Activated naive CD4-positive, alpha-beta T cell treated with Interleukin-2 at 50 U/mL for 16 hours (primary cell): ENCODE measurements around the gene PRKCA.

Experiments
- DNase-seq: peaks from one replicate; pipeline ENCODE4 v3.0.0-alpha.2; 2020

Gene PRKCA

GRCh38 chr17:66523378-66524200 is 221.2 kb downstream of the PRKCA start:
- DNase-seq = no peak

GRCh38 chr17:66524877-66525276 is 222.5 kb downstream of the PRKCA start:
- DNase-seq = no peak

GRCh38 chr17:66525338-66525737 is 222.9 kb downstream of the PRKCA start:
- no peak for DNase-seq

- no peak for DNase-seq
Measured at GRCh38 chr17:66526827-66527226, 224.4 kb downstream of the PRKCA start.

GRCh38 chr17:66527335-66527734 is 224.9 kb downstream of the PRKCA start:
- no peak for DNase-seq

GRCh38 chr17:66531851-66532295 is 229.5 kb downstream of the PRKCA start:
- no peak for DNase-seq

GRCh38 chr17:66533572-66533971 is 231.2 kb downstream of the PRKCA start:
- no peak for DNase-seq

- DNase-seq = no peak
Measured at GRCh38 chr17:66533986-66534385, 231.6 kb downstream of the PRKCA start.

GRCh38 chr17:66535611-66536010 is 233.2 kb downstream of the PRKCA start:
- DNase-seq = no peak

GRCh38 chr17:66537502-66537901 is 235.1 kb downstream of the PRKCA start:
- no peak for DNase-seq

- no peak for DNase-seq
Measured at GRCh38 chr17:66538776-66539175, 236.4 kb downstream of the PRKCA start.

- DNase-seq = no peak
Measured at GRCh38 chr17:66540131-66540781, 237.8 kb downstream of the PRKCA start.

- no peak for DNase-seq
Measured at GRCh38 chr17:66541461-66542128, 239.2 kb downstream of the PRKCA start.

GRCh38 chr17:66542129-66542966 is 239.9 kb downstream of the PRKCA start:
- no peak for DNase-seq

- no peak for DNase-seq
Measured at GRCh38 chr17:66542967-66543520, 240.6 kb downstream of the PRKCA start.

- DNase-seq = no peak
Measured at GRCh38 chr17:66543526-66543925, 241.1 kb downstream of the PRKCA start.

- no peak for DNase-seq
Measured at GRCh38 chr17:66545918-66546317, 243.5 kb downstream of the PRKCA start.

- peak; percentile 27 for DNase-seq
Measured at GRCh38 chr17:66547151-66547865, 244.9 kb downstream of the PRKCA start.

- peak; percentile 58 for DNase-seq
Measured at GRCh38 chr17:66548158-66548557, 245.7 kb downstream of the PRKCA start.

- DNase-seq = no peak
Measured at GRCh38 chr17:66548659-66549310, 246.4 kb downstream of the PRKCA start.

GRCh38 chr17:66549311-66549704 is 246.9 kb downstream of the PRKCA start:
- DNase-seq = no peak
